ENCODE data around the gene SHC3.
A peak's percentile ranks its signal among the peaks of the same experiment; 100 is the strongest.

SHC3 gene

GRCh38 chr9:89005323-89005722 is 173.3 kb downstream of the SHC3 start:
- no peak overlapping the region for H3K4me2 ChIP-seq
- no peak overlapping the region for H3K9ac ChIP-seq
- H3K4me1 ChIP-seq, result peaks cover 0 to 17% (median 10%) of the 10 kb centered on the region in 10 experiments; a peak in 16 of 20 replicates
- 0 out of 22 replicates have a peak, but pooled peaks cover 0 to 3% (median 0%) of the 10 kb centered on the region in 11 experiments for H3K27me3 ChIP-seq
- no peaks in the 10 kb centered on the region for H3K9me3 ChIP-seq (replicated peaks in 1 of 11)
- peaks cover 0 to 10% (median 0%) of the 10 kb centered on the region in 11 experiments; a peak in 1 of 22 replicates for H4K20me1 ChIP-seq
- TF ChIP-seq Cebpa-rat (IDR thresholded peaks at IDR 0.05), result no peak
- H3K27ac ChIP-seq, result no peak overlapping the region
- 0 out of 22 replicates have a peak, but pooled peaks cover 0 to 2% (median 0%) of the 10 kb centered on the region in 11 experiments for H3K36me3 ChIP-seq
- no peak overlapping the region for H3K4me3 ChIP-seq

GRCh38 chr9:89002987-89003386 is 175.6 kb downstream of the SHC3 start:
- Histone ChIP-seq H3K9me3 (replicated peaks in 1 of 11) (no peaks in the 10 kb centered on the region), H3K36me3 (0 out of 22 replicates have a peak, but pooled peaks cover 0 to 2% (median 0%) of the 10 kb centered on the region in 11 experiments), H3K27me3 (0 out of 22 replicates have a peak, but pooled peaks cover 0 to 3% (median 0%) of the 10 kb centered on the region in 11 experiments), H3K4me1 (peaks cover 0 to 17% (median 4%) of the 10 kb centered on the region in 10 experiments; a peak in 11 of 20 replicates), H3K4me2 (peak overlapping the region in 3 of 11 experiments; percentile 6 to 29 (median 23); a peak in 4 of 22 replicates), H3K27ac (no peak overlapping the region), H4K20me1 (peaks cover 0 to 10% (median 0%) of the 10 kb centered on the region in 11 experiments; a peak in 1 of 22 replicates), H3K4me3 (no peak overlapping the region), H3K9ac (no peak overlapping the region)
- no peak for TF ChIP-seq Cebpa-rat (IDR thresholded peaks at IDR 0.05)

GRCh38 chr9:89001917-89002540 is 176.6 kb downstream of the SHC3 start:
- Histone ChIP-seq H3K4me1 (peaks cover 0 to 17% (median 4%) of the 10 kb centered on the region in 10 experiments; a peak in 11 of 20 replicates), H3K9me3 (replicated peaks in 1 of 11) (no peaks in the 10 kb centered on the region), H3K36me3 (0 out of 22 replicates have a peak, but pooled peaks cover 0 to 8% (median 0%) of the 10 kb centered on the region in 11 experiments), H4K20me1 (peaks cover 0 to 10% (median 0%) of the 10 kb centered on the region in 11 experiments; a peak in 1 of 22 replicates), H3K4me2 (no peak overlapping the region), H3K4me3 (no peak overlapping the region), H3K27ac (no peak overlapping the region), H3K9ac (no peak overlapping the region), H3K27me3 (0 out of 22 replicates have a peak, but pooled peaks cover 0 to 3% (median 0%) of the 10 kb centered on the region in 11 experiments)
- no peak for TF ChIP-seq Cebpa-rat (IDR thresholded peaks at IDR 0.05)

- Histone ChIP-seq H3K27me3 (0 out of 22 replicates have a peak, but pooled peaks cover 0 to 3% (median 0%) of the 10 kb centered on the region in 11 experiments), H3K4me1 (peaks cover 0 to 17% (median 4%) of the 10 kb centered on the region in 10 experiments; a peak in 11 of 20 replicates), H3K9me3 (replicated peaks in 1 of 11) (no peaks in the 10 kb centered on the region), H3K27ac (no peak overlapping the region), H3K4me3 (no peak overlapping the region), H4K20me1 (peaks cover 0 to 16% (median 0%) of the 10 kb centered on the region in 11 experiments; a peak in 2 of 22 replicates), H3K9ac (no peak overlapping the region), H3K4me2 (peak overlapping the region; percentile 13 to 68 (median 37); a peak in 15 of 22 replicates), H3K36me3 (0 out of 22 replicates have a peak, but pooled peaks cover 0 to 8% (median 0%) of the 10 kb centered on the region in 11 experiments)
- TF ChIP-seq Cebpa-rat (IDR thresholded peaks at IDR 0.05), result no peak
Measured at GRCh38 chr9:89000973-89001916, 177.4 kb downstream of the SHC3 start.

- Histone ChIP-seq H3K4me2 (peak overlapping the region in 9 of 11 experiments; percentile 13 to 53 (median 37); a peak in 9 of 22 replicates), H3K4me3 (no peak overlapping the region), H4K20me1 (peaks cover 0 to 16% (median 0%) of the 10 kb centered on the region in 11 experiments; a peak in 2 of 22 replicates), H3K9ac (no peak overlapping the region), H3K9me3 (replicated peaks in 1 of 11) (no peaks in the 10 kb centered on the region), H3K27ac (no peak overlapping the region), H3K27me3 (0 out of 22 replicates have a peak, but pooled peaks cover 0 to 3% (median 0%) of the 10 kb centered on the region in 11 experiments), H3K4me1 (peaks cover 0 to 17% (median 4%) of the 10 kb centered on the region in 10 experiments; a peak in 11 of 20 replicates), H3K36me3 (0 out of 22 replicates have a peak, but pooled peaks cover 0 to 8% (median 0%) of the 10 kb centered on the region in 11 experiments)
- TF ChIP-seq Cebpa-rat (IDR thresholded peaks at IDR 0.05), result no peak
Measured at GRCh38 chr9:89000371-89000781, 178.2 kb downstream of the SHC3 start.

- H3K27me3 ChIP-seq, result peaks cover 0 to 12% (median 0%) of the 10 kb centered on the region in 11 experiments; a peak in 3 of 22 replicates
- no peak overlapping the region for H3K9ac ChIP-seq
- H3K9me3 ChIP-seq (replicated peaks in 1 of 11), result no peaks in the 10 kb centered on the region
- no peak overlapping the region for H3K4me2 ChIP-seq
- H3K4me3 ChIP-seq, result no peak overlapping the region
- no peak for TF ChIP-seq Cebpa-rat (IDR thresholded peaks at IDR 0.05)
- no peak overlapping the region for H3K27ac ChIP-seq
- 0 out of 22 replicates have a peak, but pooled peaks cover 0 to 8% (median 0%) of the 10 kb centered on the region in 11 experiments for H3K36me3 ChIP-seq
- H3K4me1 ChIP-seq, result peaks cover 0 to 17% (median 4%) of the 10 kb centered on the region in 10 experiments; a peak in 11 of 20 replicates
- peaks cover 0 to 23% (median 0%) of the 10 kb centered on the region in 11 experiments; a peak in 4 of 22 replicates for H4K20me1 ChIP-seq
Measured at GRCh38 chr9:88998911-88999310, 179.7 kb downstream of the SHC3 start.

- Histone ChIP-seq H3K27me3 (peaks cover 0 to 12% (median 0%) of the 10 kb centered on the region in 11 experiments; a peak in 4 of 22 replicates), H4K20me1 (peaks cover 0 to 26% (median 0%) of the 10 kb centered on the region in 11 experiments; a peak in 4 of 22 replicates), H3K27ac (no peak overlapping the region), H3K9ac (no peak overlapping the region), H3K9me3 (replicated peaks in 1 of 11) (no peaks in the 10 kb centered on the region), H3K4me1 (peaks cover 0 to 16% (median 6%) of the 10 kb centered on the region in 10 experiments; a peak in 11 of 20 replicates), H3K4me2 (no peak overlapping the region), H3K4me3 (no peak overlapping the region), H3K36me3 (0 out of 22 replicates have a peak, but pooled peaks cover 0 to 8% (median 0%) of the 10 kb centered on the region in 11 experiments)
- TF ChIP-seq Cebpa-rat (IDR thresholded peaks at IDR 0.05), result no peak
Measured at GRCh38 chr9:88998503-88998902, 180.1 kb downstream of the SHC3 start.

GRCh38 chr9:88997646-88998045 is 181.0 kb downstream of the SHC3 start:
- Histone ChIP-seq H3K9ac (no peak overlapping the region), H3K27me3 (peaks cover 3 to 21% (median 6%) of the 10 kb centered on the region in 11 experiments), H3K36me3 (0 out of 22 replicates have a peak, but pooled peaks cover 0 to 7% (median 0%) of the 10 kb centered on the region in 11 experiments), H3K4me3 (no peak overlapping the region), H3K27ac (no peak overlapping the region), H3K4me1 (peaks cover 0 to 15% (median 5%) of the 10 kb centered on the region in 10 experiments; a peak in 10 of 20 replicates), H4K20me1 (peaks cover 0 to 26% (median 0%) of the 10 kb centered on the region in 11 experiments; a peak in 4 of 22 replicates), H3K9me3 (replicated peaks in 1 of 11) (no peaks in the 10 kb centered on the region), H3K4me2 (no peak overlapping the region)
- no peak for TF ChIP-seq Cebpa-rat (IDR thresholded peaks at IDR 0.05)
